Femur (tissue), 1 donor: Measurements from ENCODE around the gene FLNB.

Source experiments
- DNase-seq: peaks from one replicate; pipeline ENCODE4 v3.0.0-alpha.2; 2017

The FLNB gene

DNA sequence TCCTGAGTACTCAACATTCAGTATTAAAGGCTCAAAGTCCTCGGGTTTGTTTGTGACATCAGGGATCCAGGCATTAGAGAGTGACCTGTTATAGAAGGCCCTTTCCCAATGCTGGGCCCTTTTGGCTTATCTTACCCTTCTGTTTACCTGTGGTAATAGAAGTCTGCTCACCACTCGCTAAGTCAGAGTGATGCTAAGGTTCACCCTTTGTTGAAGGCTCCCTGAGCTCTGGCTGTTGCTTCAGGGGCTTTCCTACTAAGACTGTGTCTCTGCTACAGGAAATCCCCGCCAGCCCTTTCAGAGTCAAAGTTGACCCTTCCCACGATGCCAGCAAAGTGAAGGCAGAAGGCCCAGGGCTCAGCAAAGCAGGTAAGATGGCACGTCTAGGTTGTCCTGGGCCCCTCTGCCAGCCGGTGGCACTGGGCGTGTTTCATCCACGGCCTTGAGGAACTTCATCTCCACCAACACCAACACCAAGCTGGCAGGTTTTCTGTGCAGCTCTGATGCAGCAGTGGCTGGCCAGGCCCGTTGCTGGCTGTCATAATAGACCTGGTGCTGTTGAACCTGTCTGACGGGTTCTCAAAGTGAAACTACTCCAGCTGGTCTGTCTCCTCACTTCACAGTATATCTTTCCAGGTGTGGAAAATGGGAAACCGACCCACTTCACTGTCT, 103.4 kb downstream of the FLNB start:
- no peak for DNase-seq

DNA sequence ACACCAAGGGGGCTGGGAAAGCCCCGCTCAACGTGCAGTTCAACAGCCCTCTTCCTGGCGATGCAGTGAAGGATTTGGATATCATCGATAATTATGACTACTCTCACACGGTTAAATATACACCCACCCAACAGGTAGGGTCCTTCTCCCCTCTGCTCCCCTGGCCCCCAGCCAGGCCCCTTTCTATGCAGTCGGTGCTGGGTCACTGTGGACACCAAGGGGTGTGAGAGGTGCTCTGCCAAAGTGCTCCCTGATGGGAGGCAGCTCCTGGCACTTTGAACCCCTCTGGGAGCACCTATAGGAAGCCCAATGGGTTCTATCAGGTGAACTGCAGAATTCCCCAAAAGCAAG, 103.9 kb downstream of the FLNB start:
- no peak for DNase-seq

DNA sequence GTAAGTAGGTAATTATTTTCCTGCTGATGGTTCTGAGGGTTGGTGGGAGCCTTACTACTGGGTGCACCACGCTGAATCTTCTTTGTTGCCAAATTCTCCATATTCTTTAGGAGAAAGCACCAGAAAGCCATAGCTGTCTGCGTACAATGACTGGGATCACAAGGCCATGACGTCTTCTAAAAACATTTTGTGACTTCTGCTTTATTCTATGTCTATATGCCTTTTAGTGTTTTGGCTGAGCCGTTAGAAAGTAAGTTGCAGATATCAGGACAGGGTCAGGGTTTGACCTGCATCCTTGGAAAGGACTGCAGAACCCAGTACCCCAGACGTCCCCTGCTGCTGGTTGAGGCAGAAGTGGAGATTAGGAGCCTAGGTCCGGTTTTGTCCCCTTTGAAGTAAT, 107.0 kb downstream of the FLNB start:
- no peak for DNase-seq

DNA sequence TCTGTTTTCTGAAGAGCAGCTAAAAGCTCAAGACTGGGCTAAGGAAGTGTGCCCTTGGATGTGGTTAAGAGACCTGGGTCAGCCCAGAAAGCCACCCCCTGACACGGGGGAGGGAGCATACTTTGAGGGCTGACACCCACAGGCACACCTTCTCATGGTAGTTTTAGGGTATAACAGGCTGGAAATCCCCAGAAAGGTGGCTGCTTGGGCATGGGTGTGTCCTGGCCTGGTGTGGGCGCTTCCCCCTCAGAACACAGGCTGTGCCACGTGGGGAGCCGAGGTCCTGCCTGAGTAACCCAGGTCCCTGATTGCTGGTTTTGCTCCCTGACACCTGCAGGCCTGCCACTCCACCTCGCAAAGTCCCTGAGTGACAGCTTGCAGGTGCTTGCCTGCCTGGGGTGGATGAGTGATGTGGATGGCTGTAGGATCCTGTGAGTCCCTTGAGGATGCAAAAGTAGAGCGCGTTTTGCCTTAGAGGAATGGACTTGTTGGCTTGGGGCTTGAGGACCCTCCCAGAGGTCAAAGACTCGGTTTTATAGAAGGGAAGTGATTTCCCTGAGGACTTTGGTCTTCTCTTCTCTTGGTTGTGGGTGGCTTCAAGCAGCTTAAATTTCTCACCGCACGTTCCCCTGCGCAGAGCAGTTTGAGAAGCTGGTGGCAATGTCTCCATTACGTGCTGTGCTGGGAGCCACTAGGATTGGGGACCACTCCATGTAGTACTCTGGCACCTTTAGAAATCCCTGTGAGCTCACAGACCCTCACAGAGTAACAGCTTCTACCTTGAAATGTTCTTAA, 108.1 kb downstream of the FLNB start:
- DNase-seq: no peak

DNA sequence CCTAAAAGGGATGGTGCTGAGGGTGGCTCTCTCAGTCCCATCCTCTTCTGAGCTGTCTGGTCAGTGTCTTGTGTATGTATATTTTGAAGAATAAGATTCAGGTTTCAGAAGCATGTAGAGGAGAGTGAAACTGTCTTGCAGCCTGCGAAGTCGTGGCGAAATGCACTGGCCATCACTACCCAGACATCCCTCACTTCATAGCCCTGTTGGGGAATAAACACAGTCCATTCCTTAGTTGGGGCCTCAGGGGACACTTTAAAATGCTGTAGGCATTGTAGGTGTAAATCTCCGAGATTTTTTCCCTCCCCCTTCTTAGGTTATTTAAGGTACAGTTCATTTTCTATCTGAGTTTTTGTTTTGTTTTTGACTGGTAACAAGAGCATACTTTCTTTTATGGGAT, 108.8 kb downstream of the FLNB start:
- no peak for DNase-seq

DNA sequence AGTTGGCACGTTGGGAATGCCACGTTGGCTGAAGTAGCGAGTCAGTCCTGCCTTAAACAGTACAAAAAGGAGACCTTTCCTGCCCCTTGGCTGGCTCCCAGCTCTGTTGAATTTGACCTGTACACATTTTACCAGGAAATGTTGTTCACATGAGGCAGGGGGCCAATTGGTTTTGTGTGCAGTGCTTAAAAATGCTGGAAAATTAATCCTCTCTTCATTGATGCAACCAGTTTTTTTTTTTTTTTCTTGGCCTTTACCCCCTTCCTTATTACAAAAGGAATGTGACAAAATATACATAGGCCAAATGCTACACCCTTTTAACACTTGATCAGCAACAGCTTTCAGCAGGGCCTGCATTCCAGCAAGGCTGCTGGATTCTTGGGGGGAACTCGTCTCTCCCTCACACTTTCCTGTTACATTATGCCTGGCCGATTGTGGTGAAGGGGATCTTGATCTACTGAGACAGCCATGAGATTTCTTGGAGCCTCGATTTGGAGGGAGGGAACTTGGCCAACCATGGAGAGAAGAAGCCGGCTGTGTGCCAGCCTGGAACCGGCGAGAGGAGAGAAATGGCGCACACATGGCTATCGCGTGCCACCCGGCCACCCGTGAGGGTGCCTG, 109.4 kb downstream of the FLNB start:
- DNase-seq: peak; percentile 72

DNA sequence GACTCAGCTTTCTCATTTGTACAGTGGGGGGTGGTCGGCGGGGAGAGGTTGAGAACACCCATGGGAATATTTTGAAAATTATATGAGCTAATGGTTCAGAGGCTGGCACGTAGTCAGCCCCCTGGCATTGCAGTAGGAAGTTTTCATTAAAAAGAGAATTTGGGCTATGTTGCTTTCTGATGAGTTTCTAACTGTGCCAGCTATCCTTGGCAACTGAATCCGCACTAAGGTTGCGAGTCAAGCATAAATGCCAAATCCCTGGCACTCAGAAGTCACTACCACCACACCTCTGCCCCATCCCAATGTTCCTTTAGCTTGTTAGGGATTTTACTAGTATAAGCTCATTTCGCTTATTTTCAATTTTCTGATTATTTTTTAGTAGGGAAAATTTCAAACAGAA, 111.0 kb downstream of the FLNB start:
- no peak for DNase-seq

DNA sequence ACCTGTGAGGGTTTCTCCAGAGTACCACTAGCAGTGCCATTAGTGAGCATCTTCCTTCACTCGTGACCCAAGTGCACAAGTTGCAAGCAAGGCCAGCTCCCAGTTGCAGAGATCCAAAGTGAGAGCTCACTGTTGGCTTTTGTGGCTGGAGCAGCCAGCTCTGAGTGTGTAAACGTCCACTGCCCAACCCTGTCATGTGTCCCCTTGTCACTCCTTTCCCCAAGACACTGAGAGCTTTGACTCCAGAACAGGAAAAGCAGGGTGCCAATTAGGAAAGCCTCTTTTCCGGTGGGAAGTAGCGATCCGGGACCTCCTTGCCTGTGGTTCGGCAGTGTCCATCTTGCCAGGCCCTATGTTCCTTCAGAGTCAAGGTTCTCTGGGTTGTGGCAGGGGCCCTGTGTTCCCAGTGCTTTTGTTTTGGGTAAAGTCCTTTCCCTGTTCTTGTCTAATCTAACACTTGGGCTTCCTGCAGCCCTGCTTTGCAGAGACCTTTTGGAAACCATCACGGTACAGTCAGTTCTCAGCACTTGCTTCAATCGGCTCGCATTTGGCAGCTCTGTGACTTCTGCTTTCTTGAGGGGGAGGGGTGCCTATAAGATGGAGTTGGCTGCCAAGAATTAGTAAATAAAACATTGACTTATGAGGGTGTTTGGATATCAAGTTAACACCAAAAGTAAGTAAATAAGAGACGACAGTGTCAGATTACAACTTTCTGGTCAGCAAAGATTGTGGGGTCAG, 112.0 kb downstream of the FLNB start:
- DNase-seq: no peak

DNA sequence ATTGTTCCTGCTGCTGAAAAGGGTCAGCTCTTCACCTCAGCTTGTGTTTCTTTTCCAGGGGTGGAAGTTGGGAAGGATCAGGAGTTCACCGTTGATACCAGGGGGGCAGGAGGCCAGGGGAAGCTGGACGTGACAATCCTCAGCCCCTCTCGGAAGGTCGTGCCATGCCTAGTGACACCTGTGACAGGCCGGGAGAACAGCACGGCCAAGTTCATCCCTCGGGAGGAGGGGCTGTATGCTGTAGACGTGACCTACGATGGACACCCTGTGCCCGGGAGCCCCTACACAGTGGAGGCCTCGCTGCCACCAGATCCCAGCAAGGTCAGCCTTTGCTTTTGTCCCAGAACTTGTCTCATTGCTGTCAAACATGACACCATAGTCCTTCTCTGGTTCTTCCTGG, 113.0 kb downstream of the FLNB start:
- no peak for DNase-seq

DNA sequence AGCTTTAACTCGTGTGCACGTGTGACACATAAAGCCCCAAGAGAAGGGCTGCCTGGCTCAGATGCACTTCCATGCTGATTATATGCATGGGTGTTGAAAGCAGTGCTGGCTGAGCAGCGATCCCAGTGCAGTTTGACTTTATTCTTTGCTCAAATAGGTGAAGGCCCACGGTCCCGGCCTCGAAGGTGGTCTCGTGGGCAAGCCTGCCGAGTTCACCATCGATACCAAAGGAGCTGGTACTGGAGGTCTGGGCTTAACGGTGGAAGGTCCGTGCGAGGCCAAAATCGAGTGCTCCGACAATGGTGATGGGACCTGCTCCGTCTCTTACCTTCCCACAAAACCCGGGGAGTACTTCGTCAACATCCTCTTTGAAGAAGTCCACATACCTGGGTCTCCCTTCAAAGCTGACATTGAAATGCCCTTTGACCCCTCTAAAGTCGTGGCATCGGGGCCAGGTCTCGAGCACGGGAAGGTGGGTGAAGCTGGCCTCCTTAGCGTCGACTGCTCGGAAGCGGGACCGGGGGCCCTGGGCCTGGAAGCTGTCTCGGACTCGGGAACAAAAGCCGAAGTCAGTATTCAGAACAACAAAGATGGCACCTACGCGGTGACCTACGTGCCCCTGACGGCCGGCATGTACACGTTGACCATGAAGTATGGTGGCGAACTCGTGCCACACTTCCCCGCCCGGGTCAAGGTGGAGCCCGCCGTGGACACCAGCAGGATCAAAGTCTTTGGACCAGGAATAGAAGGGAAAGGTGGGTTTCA, 114.9 kb downstream of the FLNB start:
- DNase-seq: no peak

DNA sequence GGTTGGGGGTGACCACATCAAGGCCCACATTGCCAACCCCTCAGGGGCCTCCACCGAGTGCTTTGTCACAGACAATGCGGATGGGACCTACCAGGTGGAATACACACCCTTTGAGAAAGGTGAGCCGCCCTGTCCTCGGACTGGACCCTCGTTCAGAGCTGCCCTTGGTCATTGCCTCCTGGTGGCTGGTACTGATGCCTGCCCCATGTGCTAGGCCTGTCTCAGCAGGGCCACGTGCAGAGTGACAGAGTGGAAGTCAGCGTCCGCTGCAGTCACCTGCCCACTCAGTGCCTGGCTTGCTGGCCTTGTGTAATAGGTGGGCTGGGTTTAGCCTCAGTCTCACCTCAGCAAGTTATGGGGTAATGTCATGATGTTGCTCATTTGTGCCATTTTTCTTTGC, 116.2 kb downstream of the FLNB start:
- DNase-seq: no peak

DNA sequence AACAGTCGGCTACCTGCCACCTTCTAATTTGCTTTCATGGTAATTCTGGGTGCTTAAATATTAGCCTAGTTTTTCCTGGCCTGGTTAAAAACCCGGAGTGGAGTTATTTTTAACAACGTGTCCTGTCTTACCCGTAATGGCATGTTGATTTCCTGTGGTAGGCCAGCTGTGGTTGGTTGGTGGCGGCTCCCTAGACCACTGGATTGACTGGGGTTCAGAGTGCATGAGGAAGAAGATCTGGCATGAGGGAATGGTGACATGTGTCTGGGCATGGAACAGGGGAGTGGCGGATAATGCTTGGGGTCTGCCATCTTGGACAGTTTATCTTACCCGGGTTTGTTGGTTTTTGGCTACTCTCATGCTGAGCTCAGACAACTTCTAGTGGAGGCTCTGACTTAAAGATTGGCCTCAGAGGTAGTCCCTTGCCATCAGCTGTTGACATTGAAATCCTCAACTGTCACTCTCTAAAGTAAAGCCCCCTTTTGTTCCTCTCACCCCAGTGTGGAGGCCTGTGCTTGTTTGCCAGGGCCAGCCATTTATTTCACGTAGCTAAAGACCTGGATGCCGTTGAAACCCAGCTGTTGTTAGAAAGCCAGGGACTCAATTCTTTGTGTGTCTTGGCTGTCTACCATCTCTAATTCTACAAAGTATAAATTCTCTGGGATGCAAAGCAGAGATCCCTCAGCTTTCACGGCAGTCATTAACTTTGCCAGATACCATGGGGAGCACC, 121.0 kb downstream of the FLNB start:
- no peak for DNase-seq

DNA sequence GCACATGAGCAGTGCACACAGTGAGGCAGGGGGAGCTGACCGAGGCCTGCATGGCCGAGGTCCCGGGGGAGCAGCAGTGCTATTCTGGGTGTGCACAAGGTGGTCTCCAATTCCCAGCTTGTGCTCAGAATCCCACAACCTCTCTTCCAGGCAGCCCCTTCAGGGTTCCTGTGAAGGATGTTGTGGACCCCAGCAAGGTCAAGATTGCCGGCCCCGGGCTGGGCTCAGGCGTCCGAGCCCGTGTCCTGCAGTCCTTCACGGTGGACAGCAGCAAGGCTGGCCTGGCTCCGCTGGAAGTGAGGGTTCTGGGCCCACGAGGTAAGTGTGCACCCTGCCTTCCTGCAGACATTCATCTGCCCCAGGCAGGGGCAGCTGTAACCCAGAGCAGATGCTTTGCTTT, 122.4 kb downstream of the FLNB start:
- no peak for DNase-seq

DNA sequence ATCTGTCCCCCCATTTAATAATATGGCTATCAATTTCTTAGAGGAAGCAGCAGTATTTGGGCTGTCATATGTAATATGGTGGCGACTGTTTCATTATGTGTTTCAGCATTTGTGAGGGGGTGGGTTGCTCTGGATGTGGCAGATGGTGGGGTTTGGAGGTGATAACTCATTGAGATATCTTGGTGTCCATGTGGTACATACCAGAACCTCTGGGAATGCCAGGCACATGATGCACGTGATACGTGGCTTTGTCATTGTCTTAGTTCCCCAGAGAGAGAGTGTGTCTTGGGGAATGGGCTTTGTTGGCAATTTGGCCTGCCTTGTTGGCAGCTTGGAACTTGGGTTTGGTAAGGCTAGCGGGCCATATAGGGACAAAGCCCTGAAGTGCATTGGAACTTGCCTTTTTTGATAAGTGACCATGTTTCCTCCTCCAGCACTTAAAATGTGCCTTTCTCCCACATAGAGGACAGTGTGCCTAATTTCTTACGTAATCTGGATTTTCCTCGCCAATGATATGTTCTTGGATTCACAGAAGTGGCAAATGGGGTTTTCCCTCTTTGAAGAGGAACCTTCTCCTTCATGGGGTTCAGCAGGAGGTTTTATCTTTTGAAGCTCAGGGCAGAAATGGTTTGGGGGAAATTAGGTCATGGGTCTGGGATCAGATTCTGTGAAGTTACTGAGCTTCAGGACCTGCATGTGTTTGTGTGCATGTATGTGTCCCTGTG, 123.0 kb downstream of the FLNB start:
- DNase-seq: no peak

DNA sequence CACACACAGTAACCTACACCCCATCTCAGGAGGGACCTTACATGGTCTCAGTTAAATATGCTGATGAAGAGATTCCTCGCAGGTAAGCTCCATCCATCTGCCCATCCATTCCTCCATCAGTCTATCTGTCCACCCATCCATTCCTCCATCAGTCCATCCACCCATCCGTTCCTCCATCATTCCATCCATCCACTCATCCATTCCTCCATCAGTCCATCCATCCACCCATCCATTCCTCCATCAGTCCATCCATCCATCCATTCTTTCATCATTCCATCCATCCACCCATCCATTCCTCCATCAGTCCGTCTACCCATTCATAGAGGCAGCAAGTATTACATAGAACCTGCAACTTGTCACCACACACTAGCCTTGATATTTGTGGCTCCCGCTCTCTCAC, 124.6 kb downstream of the FLNB start:
- DNase-seq: no peak

DNA sequence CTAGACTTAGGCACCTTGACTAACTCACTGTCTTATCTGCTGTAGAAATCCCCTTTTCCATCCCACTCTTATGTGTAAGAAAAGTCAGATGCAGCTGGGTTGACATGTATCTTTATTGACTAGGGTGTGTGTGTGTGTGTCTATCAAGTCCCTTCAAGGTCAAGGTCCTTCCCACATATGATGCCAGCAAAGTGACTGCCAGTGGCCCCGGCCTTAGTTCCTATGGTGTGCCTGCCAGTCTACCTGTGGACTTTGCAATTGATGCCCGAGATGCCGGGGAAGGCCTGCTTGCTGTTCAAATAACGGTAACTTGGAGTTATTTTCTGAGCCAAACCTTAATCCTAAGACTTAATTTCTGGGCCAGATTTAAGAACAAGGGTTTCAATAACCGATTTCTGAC, 126.2 kb downstream of the FLNB start:
- DNase-seq: no peak

DNA sequence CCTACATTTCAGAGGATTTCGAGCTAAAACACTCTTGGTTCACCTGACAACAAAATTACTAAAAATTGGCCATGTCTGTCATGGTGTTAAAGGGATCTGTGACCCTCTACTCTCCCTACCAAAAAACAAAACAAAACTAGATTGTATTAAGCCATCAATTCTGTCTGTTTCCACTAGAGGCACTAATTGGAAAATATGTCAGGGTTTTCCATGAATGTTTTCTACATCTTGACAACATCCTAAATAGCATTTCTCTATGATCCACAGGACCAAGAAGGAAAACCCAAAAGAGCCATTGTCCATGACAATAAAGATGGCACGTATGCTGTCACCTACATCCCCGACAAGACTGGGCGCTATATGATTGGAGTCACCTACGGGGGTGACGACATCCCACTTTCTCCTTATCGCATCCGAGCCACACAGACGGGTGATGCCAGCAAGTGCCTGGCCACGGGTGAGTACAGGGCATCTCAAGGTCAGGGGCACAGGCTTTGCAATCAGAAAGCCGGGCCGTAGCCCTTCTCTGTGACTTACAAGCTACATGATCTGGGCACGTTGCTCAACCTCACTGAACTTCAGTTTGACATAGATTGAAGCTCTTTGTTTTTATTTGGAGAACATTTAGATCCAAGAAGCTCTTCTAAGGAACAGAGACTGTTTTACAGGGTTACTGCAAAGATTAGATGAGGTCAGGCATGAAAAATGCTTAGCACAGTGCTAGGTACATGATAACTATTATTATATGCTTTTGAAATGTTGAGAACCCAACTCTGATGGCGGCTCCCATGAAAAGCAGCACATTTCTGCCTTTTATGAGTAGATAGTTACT, 127.7 kb downstream of the FLNB start:
- DNase-seq: no peak

DNA sequence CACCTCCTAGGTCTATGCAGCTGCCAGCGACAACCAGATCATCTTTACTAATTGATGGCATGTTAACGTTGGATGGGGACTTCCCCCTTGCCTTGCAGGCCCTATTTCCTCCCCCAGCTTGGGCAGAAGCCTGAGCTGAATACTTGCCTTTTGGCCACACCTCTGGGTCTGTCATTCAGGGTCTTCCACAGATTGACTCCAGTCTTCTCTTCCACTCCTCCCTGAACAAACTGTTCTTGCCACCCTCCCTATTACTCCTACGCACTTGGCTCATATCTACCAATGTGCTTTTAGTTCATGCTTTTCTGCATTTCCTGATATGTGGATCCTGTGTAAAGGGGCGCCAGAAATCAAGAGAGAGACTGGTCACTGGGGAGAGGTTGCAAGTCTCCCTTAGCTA, 129.1 kb downstream of the FLNB start:
- DNase-seq: no peak

DNA sequence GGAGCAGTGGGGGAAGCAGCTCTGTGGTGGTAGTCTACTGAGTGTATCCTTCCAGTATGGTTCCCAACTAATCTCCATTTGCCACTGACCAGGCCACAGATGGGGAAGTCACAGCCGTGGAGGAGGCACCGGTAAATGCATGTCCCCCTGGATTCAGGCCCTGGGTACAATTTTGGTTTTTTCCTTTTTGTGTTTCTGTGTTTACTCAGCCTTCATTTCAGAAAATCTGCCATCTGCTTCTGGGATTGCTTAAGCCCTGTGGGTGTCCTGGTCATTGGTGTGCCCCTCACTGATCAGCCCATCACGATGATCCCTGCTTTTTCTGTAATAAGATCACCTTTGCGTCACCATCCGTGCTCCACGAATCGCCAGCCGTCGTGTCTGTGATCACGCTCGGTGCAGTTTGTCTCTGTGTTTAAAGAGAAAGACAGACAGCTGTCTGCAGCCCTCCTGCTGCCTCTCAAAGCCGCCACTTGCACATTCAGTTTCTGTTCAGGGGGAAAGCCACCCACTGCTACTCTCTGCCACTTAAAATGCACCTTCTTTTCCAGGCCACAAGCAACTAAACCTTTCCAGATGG, 133.6 kb downstream of the FLNB start:
- DNase-seq: no peak

DNA sequence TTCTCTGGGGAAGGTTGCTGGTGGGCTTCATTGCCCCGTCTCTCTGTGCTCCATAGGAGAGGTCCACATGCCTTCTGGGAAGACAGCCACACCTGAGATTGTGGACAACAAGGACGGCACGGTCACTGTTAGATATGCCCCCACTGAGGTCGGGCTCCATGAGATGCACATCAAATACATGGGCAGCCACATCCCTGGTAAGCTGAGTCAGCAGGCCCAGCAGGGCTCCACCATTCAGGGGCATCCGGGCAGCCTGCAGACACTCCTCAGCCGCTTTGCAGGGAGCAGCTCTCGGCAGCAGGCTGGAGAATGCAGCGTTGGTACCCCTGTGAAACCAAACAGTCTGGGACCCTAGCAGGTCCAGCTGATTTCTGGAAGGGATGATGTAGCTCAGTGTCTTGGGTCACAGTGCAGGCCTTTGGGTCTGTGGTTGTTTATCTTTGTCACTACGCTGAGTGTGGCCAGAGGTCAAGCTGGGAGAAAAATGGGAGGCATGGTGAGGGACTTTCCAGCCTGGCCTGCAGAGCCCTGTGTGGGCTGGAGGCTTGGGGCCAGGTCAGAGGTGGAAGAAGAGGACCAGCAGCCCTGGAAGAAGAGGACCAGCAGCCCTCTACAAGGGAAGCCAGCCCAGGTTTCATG, 135.3 kb downstream of the FLNB start:
- DNase-seq: no peak
